ENCODE results near the gene SPI1. TPM values are rescaled to one million over a fixed set of nuclear protein-coding genes. Genes with fewer than 3 reads are reported as not detected.

The SPI1 gene
- total and polyA plus RNA-seq, 8 donors = 1.0 to 24.2 (median 5.6) TPM

DNA sequence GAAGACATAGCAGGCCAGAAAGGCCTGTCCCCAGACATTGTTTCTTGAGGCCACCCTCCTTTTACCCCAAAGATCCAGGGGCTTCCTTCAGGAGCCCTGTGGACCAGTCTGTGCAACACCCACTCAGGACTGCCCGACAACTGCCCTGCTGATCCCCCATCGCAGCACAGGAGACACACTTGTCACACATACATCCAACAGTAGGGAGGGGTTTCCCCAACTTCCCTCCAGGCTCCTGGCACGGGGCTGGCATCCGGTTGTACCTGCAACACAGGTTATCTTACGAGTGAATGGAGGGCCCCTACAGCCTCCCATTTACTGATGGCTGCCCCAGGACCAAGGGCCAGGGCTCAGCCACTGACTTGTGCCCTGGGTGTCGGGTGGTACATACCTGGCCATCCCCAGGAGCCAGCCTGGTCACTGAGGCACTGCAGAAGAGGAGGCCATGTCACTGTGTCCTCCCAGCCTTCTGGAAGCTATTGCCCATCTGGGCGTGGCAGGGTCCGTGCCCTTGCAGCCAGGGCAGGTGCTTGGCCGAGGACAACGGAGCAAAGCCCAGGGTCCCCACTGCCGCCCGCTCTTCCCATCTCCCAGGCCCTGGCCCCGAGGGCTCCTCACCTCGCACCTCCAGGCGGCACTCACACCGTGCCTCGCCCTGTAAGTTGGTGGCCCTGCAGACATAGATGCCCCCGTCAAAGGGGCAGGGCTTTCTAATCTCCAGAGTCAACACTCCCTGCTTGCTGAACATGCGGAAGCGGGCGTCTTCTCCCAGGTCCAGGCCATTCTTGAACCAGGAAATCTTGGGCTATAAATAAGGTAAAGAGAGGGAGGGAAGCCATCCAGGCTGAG, 46.7 kb downstream of the SPI1 start:
- H3K4me1 ChIP-seq = no peaks in the 10 kb centered on the region
- ATAC-seq = peak in 1 of 4 donors; percentile 31
- no peak overlapping the region for H3K4me3 ChIP-seq
- TF ChIP-seq, protein P1, sequence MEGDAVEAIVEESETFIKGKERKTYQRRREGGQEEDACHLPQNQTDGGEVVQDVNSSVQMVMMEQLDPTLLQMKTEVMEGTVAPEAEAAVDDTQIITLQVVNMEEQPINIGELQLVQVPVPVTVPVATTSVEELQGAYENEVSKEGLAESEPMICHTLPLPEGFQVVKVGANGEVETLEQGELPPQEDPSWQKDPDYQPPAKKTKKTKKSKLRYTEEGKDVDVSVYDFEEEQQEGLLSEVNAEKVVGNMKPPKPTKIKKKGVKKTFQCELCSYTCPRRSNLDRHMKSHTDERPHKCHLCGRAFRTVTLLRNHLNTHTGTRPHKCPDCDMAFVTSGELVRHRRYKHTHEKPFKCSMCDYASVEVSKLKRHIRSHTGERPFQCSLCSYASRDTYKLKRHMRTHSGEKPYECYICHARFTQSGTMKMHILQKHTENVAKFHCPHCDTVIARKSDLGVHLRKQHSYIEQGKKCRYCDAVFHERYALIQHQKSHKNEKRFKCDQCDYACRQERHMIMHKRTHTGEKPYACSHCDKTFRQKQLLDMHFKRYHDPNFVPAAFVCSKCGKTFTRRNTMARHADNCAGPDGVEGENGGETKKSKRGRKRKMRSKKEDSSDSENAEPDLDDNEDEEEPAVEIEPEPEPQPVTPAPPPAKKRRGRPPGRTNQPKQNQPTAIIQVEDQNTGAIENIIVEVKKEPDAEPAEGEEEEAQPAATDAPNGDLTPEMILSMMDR (IDR thresholded peaks at IDR 0.05) = no peak
- H3K27ac ChIP-seq = no peak overlapping the region
- FAIRE-seq = no peak
- intact Hi-C loops (cut with DNase I) = no loop called here
- WGBS, 2 donors = 67 to 72% methylated on average over 21 of the region's 21 CpGs
- H3K9me3 ChIP-seq = no peaks in the 10 kb centered on the region
- peaks cover 0 to 19% (median 14%) of the 10 kb centered on the region in 3 donors for H3K36me3 ChIP-seq
- peak in 1 of 6 donors; percentile 61 for DNase-seq
- no peaks in the 10 kb centered on the region for H3K27me3 ChIP-seq

DNA sequence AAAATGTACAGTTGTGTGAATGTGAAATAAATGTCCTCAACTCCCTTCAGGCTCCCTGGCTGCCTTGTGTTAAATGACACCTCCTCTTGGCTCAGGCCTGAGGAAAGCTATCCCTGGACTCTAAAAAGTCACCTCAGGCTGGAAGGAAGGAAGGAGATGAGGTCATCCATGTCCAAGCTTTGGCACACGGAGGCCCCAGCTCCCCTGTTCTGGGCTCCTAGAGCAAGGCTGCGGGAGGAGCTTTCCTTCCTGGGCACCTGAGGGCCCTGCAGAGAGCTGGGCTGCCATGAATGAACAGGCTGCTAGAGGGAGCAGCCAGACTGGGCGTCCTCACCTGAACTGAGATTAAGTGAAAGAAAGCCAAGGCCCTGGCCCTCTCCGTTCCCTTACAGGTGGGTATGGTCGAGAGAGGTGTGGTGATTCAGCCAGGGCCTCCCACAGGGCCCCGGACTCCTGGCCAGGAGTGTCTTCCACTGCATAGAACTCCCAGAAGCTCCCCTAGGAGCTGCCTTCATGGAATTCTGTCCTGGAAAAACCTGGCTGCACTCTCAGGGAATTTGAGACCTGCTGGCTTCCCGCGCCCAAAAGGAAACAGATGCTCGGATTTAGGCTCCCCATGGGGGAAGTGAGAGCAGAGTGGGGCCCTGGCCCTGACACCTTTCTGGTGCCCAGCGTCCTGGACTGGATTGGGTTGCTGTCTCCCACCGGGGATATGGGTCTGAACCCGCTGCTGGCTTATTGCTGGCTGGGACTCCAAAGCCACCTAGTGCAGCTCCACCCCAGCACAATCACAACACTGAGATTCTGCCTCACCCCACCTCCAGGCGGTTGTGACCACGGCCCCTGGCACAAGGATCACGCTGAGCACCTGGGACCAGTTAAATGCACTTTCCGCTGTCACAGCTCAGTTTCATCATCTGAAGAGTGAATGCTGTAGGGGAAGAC, 48.1 kb downstream of the SPI1 start:
- peak in 1 of 6 donors; percentile 23 for DNase-seq
- intact Hi-C loops (cut with DNase I) = no loop called here

DNA sequence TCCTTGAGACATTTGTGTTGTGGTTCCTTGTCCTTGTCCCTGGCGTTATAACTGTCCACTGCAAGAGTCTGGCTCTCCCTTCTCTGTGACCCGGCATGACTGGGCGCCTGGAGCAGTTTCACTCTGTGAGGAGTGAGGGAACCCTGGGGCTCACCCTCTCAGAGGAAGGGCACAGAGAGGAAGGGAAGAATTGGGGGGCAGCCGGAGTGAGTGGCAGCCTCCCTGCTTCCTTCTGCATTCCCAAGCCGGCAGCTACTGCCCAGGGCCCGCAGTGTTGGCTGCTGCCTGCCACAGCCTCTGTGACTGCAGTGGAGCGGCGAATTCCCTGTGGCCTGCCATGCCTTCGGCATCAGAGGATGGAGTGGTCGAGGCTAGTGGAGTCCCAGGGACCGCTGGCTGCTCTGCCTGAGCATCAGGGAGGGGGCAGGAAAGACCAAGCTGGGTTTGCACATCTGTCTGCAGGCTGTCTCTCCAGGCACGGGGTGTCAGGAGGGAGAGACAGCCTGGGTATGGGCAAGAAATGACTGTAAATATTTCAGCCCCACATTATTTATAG, 48.8 kb downstream of the SPI1 start:
- intact Hi-C loops (cut with DNase I) = no loop called here
- H3K27ac ChIP-seq = no peak overlapping the region
- WGBS, 2 donors = 84 to 91% methylated on average over 12 of the region's 12 CpGs

More for the DNA sequence above, 48.1 kb downstream of the SPI1 start:
- no peak overlapping the region for H3K4me3 ChIP-seq
- H3K27ac ChIP-seq = no peak overlapping the region
- peaks cover 0 to 27% (median 21%) of the 10 kb centered on the region in 3 donors for H3K36me3 ChIP-seq
- TF ChIP-seq, protein P1 (IDR thresholded peaks at IDR 0.05) = no peak
- ATAC-seq (peak in 3 of 4 donors; percentile 15 to 35 (median 32)), FAIRE-seq (no peak)
- H3K4me1 ChIP-seq = no peaks in the 10 kb centered on the region
- H3K27me3 ChIP-seq = no peaks in the 10 kb centered on the region
- 62 to 67% methylated on average over 16 of the region's 16 CpGs for WGBS, 2 donors
- H3K9me3 ChIP-seq = no peaks in the 10 kb centered on the region

More for the DNA sequence above, 48.8 kb downstream of the SPI1 start:
- H3K4me1 ChIP-seq = no peaks in the 10 kb centered on the region
- DNase-seq = peak in 1 of 6 donors; percentile 45
- FAIRE-seq = no peak
- no peaks in the 10 kb centered on the region for H3K9me3 ChIP-seq
- TF ChIP-seq, protein P1 (IDR thresholded peaks at IDR 0.05) = no peak
- H3K4me3 ChIP-seq = no peak overlapping the region
- H3K27me3 ChIP-seq = no peaks in the 10 kb centered on the region
- ATAC-seq = no peak
- peaks cover 0 to 27% (median 21%) of the 10 kb centered on the region in 3 donors for H3K36me3 ChIP-seq
